HG02938 (cell line): ENCODE measurements around the gene MAGEA10.
"Not testable (repeated sequence)": the region's sequence is repeated elsewhere in the genome, so short reads cannot be mapped to it uniquely, and the experiment has no call there.

Source experiments
- ATAC-seq: cut with Tn5 transposase; IDR thresholded peaks from one replicate; pipeline ENCODE4 v1.9.1; 2021; ENCODE audit warnings: mild to moderate bottlenecking, moderate library complexity; ENCODE audit not compliant: unreplicated experiment

MAGEA10 gene

DNA sequence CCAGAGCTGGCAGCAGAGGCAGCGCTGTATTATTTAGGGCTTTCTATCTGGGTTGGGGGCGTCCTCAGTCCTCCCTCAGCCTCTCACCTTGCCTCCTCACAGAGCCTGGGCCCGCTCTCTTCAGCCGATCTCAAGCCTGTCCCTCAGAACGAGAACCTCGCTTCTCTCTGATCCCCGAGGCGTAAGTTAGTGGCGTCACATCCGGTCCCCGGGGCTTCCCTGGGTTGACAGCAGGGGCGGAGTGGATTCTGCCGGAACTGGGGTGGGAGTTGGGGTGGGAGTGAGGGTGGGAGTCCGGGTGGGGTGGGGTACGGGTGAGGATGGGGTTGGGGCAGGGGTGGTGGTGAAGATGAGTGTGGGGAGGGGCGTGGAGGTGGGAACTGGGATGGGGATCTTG is at the start of gene MAGEA10:
MAGEA10 (minus strand) TSS at position 190 of the 397 bp plus-strand sequence. CDS start 2,957 bp downstream, outside the sequence.
- ATAC-seq, result no peak

DNA sequence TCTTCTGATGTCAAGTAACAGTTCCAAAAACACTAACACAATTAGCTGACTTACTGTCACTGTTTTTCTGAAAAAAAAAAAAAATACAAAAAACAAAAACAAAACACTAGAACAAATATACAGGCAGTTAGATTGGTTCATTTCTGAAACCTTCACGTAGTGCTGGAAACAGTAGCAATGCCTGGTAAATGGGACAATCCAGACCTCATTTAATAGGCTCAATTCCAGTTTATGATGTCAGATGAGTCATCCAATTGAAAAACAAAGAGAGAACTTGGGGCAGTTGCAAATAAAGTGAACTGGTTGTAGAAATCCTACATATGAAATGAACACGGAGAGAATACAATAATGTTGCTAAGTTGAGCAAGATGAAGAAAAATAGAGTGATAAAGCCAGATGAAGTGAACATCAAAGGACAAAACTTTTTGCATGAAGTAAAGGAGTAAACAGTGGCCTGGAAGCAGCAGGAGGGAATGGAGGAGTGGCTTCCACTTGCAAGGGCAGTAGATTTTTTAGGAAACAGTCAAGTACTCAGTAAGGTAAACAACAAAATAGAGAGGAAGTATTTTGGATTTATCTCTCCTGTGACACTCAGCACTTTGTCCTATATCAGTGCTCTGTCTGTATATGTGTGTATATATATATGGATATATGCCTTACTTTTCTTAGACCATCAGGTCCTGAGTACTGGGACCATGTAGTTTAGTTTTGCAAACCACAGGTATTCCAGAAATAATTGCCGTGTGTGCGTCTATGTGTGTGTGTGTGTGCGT is 39.3 kb upstream of the MAGEA10 start:
- no peak for ATAC-seq

DNA sequence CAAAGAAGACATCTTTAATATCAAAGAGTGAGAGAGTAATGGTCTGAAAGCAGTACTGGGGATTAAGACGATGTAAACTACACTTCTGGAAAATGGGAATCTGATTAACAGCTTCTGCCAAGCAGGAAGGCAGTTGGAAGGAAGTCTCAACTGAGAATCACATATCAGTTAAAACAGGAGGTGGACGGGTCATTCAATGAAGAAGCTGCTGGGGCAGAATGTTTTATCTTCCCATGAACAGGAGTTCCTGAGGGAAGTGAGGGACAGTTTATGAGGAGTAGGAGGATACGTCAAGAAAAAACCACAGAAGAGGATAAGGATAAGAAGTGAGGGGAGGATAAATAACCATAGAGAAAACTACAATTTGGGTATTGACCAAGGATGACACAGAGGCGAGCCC is 38.7 kb upstream of the MAGEA10 start:
- no peak for ATAC-seq

DNA sequence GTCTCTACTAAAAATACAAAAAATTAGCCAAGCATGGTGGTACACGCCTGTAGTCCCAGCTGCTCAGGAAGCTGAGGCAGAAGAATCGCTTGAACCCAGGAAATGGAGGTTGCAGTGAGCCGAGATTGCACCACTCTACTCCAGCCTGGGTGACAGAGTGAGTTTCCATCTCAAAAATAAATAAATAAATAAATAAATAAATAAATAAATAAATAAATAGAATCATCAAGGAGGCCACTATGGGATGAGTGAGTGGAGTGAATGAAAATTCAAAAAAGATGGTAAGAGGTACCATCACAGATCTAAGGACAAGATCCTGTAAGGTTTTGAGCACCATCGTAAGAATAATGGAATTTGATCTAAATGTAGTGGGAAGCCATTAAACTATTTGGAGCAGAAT is 37.5 kb upstream of the MAGEA10 start:
- not testable (repeated sequence) for ATAC-seq

DNA sequence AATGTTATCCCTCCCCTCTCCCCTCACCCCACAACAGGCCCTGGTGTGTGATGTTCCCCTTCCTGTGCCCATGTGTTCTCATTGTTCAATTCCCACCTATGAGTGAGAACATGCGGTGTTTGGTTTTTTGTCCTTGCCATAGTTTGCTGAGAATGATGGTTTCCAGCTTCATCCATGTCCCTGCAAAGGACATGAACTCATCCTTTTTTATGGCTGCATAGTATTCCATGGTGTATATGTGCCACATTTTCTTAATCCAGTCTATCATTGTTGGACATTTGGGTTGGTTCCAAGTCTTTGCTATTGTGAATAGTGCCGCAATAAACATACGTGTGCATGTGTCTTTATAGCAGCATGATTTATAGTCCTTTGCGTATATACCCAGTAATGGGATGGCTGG is 35.5 kb upstream of the MAGEA10 start:
- not testable (repeated sequence) for ATAC-seq

GRCh38 chrX:152170621-152171020 is 32.2 kb upstream of the MAGEA10 start:
- no peak for ATAC-seq

DNA sequence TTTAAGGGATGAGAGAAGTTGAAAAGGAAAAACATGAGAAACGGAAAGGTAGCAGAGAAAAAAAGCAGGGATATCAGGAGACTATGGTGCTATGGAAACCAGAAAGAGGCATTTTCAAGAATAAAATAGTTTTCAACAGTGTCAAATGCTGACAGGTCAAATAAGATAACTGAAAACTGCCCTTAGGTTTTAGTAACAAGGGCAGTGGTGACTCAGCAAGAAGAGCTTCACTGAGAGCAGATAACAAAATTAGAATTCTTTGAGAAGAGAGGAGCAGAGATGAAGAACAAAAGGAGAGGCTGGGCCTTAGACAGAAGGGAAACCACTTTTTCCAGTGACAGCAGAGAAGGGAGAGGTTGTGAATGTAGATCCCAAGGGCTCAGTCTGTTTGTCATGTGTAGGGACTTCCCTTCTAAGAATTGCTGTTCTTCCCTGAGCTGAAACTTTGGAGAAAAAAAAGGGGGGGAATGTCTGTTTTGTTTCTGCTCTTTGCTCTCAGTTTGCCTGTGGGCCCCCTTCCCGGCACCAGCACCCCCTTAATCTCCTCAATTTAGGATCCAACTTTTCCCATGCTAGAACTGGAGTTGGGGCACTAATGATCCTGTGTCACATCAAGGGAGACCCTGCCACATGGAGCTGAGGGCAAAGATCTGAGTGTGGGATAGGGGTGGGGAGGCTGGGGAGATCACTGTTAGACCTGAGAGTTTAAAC is 26.8 kb upstream of the MAGEA10 start:
- no peak for ATAC-seq

DNA sequence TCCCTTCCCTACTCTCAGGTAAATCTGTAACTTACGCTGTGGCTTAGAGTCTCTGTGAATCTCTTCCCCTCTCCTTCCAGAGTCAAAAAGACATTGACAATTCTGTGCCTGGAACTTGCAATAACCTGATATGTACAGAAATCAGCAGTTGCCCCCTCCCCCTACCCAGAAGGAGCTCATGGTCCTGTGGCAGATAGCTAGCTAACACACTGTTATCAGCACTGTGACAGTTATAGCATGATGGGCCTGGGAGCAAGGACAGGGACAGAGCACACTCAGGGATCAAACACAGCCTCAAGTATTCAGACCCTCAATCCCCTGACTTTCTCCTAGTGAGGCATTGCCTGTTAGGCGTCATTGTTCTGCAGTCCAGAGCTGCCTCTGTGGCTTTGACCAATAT is 18.7 kb upstream of the MAGEA10 start:
- ATAC-seq, result no peak

GRCh38 chrX:152155766-152156310 is 17.5 kb upstream of the MAGEA10 start:
- no peak for ATAC-seq

GRCh38 chrX:152154050-152154449 is 15.7 kb upstream of the MAGEA10 start:
- no peak for ATAC-seq

GRCh38 chrX:152151256-152151655 is 12.9 kb upstream of the MAGEA10 start:
- no peak for ATAC-seq

DNA sequence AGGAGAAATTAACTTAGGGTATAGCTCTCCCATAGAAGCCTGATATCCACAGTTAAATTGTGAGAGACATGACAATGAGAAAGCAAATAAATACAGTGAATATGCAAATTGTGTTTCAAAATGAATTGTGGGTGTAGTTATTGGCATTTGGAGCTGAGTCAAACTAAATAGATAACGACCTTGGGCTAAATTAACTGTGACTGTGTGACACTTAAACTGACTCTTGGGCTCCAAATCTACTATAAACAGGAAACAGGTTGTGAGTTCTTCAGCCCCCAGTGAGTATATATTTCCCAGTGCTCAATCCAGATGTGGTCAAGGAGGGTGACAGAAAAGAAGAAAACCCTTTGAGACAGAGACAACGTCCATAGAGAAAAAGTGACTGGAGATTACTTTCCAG is 11.3 kb upstream of the MAGEA10 start:
- no peak for ATAC-seq

- no peak for ATAC-seq
Measured at GRCh38 chrX:152139589-152139988, 1.2 kb upstream of the MAGEA10 start.

DNA sequence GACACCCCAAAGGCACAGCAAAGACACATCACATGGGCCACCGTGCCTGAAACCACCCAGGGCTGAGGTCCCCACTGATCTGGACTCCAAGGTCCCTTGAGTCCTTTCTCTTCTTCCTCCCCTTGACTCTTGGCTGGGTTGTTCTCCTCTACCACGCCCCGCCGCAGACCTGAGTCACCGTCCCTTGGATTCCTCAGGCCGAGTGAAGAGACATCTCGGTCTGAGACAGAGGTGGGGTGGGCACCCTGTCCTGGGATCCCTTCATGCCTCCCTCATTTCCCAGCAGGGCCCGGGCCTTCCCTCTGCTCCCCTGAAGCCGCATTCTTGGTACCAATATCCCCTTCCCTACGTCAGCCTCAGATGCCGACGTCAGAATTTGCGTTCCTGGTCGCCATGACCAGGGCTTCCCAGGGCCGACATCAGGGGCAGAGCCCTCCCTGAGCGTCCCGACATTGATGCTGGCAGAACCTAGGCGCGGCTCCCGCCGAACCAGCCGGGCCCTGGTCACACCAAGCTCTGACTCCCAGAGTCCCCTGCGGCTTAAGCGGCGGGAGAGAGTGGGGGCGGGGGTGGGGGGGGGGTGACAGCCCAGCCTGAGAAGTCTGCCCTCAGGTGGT is 498 bp downstream of the MAGEA10 start:
- ATAC-seq, result no peak

DNA sequence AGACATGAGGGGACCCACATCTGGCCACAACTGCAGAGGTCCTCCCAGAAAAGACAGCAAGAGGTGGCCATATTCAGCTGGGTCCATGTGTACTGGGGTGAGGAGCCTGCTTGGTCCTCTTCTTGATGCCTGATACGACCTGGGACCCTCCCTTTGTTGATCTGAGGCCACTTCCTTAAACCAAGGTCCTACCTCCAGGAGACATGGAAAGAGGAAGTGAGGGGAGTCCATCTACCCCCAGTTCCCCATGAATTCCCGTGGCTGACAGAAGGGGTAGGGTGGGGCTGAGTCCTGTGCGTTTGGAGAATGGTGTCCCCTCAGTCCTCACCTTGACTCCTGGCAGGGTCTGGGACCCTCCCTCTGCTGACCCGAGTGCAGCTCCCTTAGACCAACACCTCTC is 2.1 kb downstream of the MAGEA10 start:
- ATAC-seq, result no peak

DNA sequence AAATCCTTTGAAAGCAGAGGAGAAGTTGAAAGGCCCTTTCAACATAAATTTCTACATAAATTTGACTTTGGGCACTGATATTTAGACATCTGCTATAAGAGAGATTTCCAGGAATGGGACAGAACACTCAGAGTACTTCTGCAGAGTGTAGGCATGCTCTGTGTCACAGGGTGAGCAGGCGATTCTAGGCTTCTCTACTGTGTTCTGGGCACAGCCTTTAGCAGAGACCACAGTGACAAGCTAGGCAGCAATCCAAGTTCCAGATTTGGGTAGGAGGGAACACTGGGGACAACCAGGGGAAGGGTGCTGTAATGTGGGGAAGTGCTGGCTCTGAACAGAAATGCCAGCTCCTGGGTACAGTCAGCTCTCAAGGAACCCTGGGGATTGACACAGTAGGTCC is 6.9 kb downstream of the MAGEA10 start:
- no peak for ATAC-seq

GRCh38 chrX:152129069-152129844 is 9.1 kb downstream of the MAGEA10 start:
- not testable (repeated sequence) for ATAC-seq

DNA sequence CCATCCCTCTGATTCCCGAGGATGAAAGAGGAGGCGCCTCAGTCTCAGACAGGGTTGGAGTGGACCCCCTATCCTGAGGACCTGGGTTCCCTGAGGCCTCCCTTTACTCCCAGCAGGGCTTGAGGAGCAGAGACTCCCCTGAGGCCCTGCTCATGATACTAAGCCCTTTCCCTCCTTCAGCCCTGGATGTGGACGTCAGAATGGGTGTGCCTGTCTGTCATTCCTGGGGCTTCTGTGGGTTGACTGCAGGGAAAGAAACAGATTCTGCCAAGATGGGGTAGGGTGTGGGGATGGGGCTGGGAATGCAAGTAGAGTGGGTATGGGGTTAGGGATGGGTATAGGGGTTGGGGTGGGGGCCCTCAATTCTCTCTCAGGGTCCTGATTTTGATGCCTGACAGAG is 21.1 kb downstream of the MAGEA10 start:
- no peak for ATAC-seq

DNA sequence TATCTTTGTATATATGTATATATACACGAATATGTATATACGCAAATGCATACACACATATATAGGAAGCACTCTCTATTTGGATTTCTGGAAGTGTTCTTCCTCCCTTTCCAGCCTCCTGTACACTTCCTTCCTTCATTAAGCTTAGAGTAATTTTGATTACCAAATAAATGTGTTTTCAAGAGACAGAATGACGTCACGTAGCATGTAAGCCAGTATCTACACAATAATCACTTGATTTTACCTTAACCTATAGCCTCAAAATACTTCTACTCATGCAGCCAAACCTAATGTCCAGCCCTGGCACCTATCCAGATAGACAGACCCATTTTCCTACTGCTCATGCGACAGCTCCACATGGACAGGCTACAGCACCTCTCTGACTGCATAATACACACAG is 29.9 kb downstream of the MAGEA10 start:
- no peak for ATAC-seq

DNA sequence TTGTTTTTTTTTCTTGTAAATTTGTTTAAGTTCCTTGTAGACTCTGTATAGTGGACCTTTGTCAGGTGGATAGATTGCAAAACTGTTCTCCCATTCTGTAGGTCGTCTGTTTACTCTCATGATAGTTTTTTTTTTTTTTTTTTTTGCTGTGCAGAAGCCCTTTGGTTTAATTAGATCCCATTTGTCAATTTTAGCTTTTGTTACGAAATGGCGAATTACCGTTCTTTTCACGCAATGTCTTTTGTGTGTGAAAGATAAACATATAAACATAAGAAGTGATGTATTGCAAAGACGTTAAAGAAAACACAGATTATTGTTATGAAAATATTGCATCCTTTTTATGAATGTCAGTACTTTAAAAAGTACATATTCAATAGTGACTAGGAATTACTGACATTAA is 34.5 kb downstream of the MAGEA10 start:
- no peak for ATAC-seq

GRCh38 chrX:152086141-152086540 is 52.2 kb downstream of the MAGEA10 start:
- no peak for ATAC-seq
